T1000 (cell line): Measurements from ENCODE around the gene SLC16A10.
"Not testable (repeated sequence)": the region's sequence is repeated elsewhere in the genome, so short reads cannot be mapped to it uniquely, and the experiment has no call there.

Experiments
- DNase-seq: peaks from one replicate; lab custom pipeline; 2025; ENCODE audit warnings: mixed read lengths; lab: John Stamatoyannopoulos, UW

Gene SLC16A10

GRCh38 chr6:111219785-111220184 is 132.5 kb downstream of the SLC16A10 start:
- no peak for DNase-seq

- DNase-seq: no peak
Observed at GRCh38 chr6:111220383-111221031, 133.2 kb downstream of the SLC16A10 start.

- DNase-seq: no peak
Observed at GRCh38 chr6:111221804-111222203, 134.5 kb downstream of the SLC16A10 start.

GRCh38 chr6:111222341-111222740 is 135.0 kb downstream of the SLC16A10 start:
- DNase-seq: no peak

GRCh38 chr6:111228094-111228493 is 140.8 kb downstream of the SLC16A10 start:
- DNase-seq: no peak

- no peak for DNase-seq
Observed at GRCh38 chr6:111230351-111231089, 143.2 kb downstream of the SLC16A10 start.

- no peak for DNase-seq
Observed at GRCh38 chr6:111231090-111231459, 143.8 kb downstream of the SLC16A10 start.

- no peak for DNase-seq
Observed at GRCh38 chr6:111237852-111238251, 150.5 kb downstream of the SLC16A10 start.

GRCh38 chr6:111238464-111239119 is 151.3 kb downstream of the SLC16A10 start:
- no peak for DNase-seq

GRCh38 chr6:111239461-111239860 is 152.2 kb downstream of the SLC16A10 start:
- DNase-seq: no peak

- DNase-seq: no peak
Observed at GRCh38 chr6:111242452-111242851, 155.1 kb downstream of the SLC16A10 start.

- no peak for DNase-seq
Observed at GRCh38 chr6:111243095-111243494, 155.8 kb downstream of the SLC16A10 start.

- DNase-seq: no peak
Observed at GRCh38 chr6:111248789-111249188, 161.5 kb downstream of the SLC16A10 start.

GRCh38 chr6:111250791-111251354 is 163.6 kb downstream of the SLC16A10 start:
- no peak for DNase-seq

- no peak for DNase-seq
Observed at GRCh38 chr6:111252726-111253125, 165.4 kb downstream of the SLC16A10 start.

- DNase-seq: no peak
Observed at GRCh38 chr6:111254004-111254778, 166.9 kb downstream of the SLC16A10 start.

- no peak for DNase-seq
Observed at GRCh38 chr6:111254779-111255166, 167.5 kb downstream of the SLC16A10 start.

GRCh38 chr6:111255838-111256237 is 168.5 kb downstream of the SLC16A10 start:
- DNase-seq: not testable (repeated sequence)

- DNase-seq: no peak
Observed at GRCh38 chr6:111256646-111257045, 169.3 kb downstream of the SLC16A10 start.

GRCh38 chr6:111258010-111258409 is 170.7 kb downstream of the SLC16A10 start:
- no peak for DNase-seq

GRCh38 chr6:111258615-111259088 is 171.3 kb downstream of the SLC16A10 start:
- DNase-seq: no peak
